Measurements from ENCODE around the gene SNED1. TPM values are rescaled to one million over a fixed set of nuclear protein-coding genes. Genes with fewer than 3 reads are reported as not detected.

Gene SNED1
- total RNA-seq, 1 donor from 2014 or later = 2.3 TPM

DNA sequence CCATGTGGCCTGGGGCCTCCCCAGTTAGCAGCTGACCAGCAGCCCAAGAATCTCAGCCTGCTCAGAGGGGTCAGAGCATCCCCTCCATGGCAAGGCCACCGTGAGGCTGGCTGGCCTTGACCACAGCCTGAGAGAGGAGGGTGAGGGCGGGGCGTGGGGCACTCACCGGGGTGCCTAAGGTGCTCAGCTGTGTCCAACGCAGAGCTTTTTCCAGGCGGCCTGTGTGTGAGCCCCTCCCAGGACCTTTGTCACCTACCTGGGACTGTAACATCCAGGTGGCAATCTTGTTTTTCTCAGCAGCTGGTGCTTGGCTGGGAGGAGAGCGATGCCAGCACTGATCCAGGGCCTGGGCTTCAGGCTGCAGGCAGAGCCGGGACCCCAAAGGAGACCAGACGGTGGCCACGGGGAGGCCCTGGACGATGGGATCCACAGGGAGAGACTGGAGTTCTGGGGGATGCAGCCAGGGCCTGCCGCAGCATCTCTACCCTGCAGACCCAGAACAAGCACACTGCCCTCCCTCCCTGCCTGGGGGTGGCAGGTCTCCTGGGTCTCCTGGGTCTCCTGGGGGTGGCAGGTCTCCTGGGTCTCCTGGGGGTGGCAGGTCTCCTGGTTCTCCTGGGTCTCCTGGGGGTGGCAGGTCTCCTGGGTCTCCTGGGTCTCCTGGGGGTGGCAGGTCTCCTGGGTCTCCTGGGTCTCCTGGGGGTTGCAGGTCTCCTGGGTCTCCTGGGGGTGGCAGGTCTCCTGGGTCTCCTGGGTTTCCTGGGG, 12.3 kb downstream of the SNED1 start:
- Mint-ChIP-seq H3K36me3 (ENCODE audit: low read depth, unreplicated experiment) (no peaks in the 10 kb centered on the region), H3K4me3 (ENCODE audit: unreplicated experiment) (no peak overlapping the region), H3K9me3 (ENCODE audit: unreplicated experiment) (no peaks in the 10 kb centered on the region), H3K27me3 (ENCODE audit: unreplicated experiment) (peaks cover 4% of the 10 kb centered on the region), H3K4me1 (ENCODE audit: unreplicated experiment) (peaks cover 6% of the 10 kb centered on the region), H3K27ac (ENCODE audit: unreplicated experiment) (no peak overlapping the region)
- TF ChIP-seq, protein P1, sequence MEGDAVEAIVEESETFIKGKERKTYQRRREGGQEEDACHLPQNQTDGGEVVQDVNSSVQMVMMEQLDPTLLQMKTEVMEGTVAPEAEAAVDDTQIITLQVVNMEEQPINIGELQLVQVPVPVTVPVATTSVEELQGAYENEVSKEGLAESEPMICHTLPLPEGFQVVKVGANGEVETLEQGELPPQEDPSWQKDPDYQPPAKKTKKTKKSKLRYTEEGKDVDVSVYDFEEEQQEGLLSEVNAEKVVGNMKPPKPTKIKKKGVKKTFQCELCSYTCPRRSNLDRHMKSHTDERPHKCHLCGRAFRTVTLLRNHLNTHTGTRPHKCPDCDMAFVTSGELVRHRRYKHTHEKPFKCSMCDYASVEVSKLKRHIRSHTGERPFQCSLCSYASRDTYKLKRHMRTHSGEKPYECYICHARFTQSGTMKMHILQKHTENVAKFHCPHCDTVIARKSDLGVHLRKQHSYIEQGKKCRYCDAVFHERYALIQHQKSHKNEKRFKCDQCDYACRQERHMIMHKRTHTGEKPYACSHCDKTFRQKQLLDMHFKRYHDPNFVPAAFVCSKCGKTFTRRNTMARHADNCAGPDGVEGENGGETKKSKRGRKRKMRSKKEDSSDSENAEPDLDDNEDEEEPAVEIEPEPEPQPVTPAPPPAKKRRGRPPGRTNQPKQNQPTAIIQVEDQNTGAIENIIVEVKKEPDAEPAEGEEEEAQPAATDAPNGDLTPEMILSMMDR (IDR thresholded peaks at IDR 0.05; ENCODE audit: unreplicated experiment) = no peak
- DNase-seq (ENCODE audit: low spot score) = no peak

DNA sequence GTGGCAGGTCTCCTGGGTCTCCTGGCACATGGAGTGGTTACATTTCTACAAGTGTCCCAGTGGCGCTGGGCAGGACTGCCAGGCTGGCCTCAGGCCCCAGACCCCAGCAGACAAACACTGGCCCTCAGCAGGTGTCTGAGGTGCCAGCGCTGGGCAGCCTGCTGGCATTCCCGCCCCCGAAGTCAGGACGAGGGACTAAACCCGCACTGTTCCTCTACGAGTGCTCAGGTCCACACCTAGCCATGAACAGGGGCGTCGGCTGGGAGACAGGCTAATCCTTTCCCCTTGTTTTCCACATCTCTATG, 12.8 kb downstream of the SNED1 start:
- Mint-ChIP-seq H3K4me1 (ENCODE audit: unreplicated experiment) (peaks cover 6% of the 10 kb centered on the region), H3K27ac (ENCODE audit: unreplicated experiment) (no peak overlapping the region), H3K4me3 (ENCODE audit: unreplicated experiment) (no peak overlapping the region), H3K36me3 (ENCODE audit: low read depth, unreplicated experiment) (no peaks in the 10 kb centered on the region), H3K27me3 (ENCODE audit: unreplicated experiment) (peaks cover 4% of the 10 kb centered on the region), H3K9me3 (ENCODE audit: unreplicated experiment) (no peaks in the 10 kb centered on the region)
- TF ChIP-seq, protein P1 (IDR thresholded peaks at IDR 0.05; ENCODE audit: unreplicated experiment) = no peak
- DNase-seq (ENCODE audit: low spot score) = no peak

DNA sequence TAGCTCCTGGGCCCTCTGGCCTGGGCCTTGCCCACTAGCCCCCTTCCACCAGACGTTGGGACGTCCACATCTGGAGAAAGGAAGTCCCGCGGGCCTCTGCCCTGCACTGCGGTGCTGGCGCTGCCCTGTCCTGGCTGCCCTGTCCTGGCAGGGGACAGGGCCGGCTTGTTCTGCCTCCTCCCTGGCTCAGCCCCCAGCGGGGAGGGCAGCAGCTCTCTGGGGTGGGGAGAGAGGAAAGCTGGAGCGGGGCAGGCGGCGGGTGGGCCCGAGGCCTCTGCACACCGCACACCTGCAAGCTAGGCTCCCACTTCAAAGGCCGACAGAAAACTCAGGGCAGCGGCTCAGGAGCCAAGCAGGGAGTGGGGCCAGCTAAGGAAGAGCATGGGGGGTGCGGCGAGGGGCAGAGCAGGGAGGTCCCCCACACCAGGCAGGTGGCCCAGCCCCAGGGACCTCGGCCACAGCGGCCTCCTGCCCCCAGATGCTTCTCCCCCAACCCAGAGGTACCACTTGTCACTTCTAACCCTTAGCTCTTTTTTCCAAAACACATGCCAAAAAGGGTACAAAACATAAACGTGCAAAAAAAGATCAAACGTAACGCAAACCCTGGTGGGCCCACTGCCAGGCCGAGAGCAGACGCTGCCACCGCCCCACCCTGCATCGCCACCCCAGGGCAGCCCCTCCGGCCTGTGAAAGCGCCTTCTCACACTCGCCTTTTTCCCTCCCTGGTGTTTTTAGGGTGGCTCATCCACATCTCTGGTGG, 13.5 kb downstream of the SNED1 start:
- H3K9me3 Mint-ChIP-seq (ENCODE audit: unreplicated experiment) = no peaks in the 10 kb centered on the region
- DNase-seq (ENCODE audit: low spot score) = no peak
- H3K4me1 Mint-ChIP-seq (ENCODE audit: unreplicated experiment) = peaks cover 6% of the 10 kb centered on the region
- no peaks in the 10 kb centered on the region for H3K36me3 Mint-ChIP-seq (ENCODE audit: low read depth, unreplicated experiment)
- peaks cover 3% of the 10 kb centered on the region for H3K27me3 Mint-ChIP-seq (ENCODE audit: unreplicated experiment)
- TF ChIP-seq, protein P1 (IDR thresholded peaks at IDR 0.05; ENCODE audit: unreplicated experiment) = no peak
- no peak overlapping the region for H3K27ac Mint-ChIP-seq (ENCODE audit: unreplicated experiment)
- H3K4me3 Mint-ChIP-seq (ENCODE audit: unreplicated experiment) = no peak overlapping the region

DNA sequence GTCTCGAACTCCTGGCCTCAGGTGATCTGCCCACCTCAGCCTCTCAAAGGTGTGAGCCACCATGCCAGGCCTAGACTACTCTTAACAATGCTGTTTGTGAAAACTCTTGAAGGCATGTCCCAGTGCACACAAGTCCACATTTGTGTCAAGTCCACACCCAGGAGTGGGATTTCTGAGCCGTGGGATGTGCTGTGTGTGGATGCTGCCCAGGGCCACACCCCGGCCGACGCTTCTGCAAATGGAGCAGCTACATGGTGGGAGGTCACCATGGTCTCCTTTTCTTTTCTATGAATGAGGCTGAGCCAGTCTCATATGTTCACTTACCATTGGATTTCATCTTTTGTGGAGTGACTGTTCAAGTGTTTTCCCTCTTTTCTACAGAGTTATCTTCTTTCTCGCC, 15.8 kb downstream of the SNED1 start:
- H3K27ac Mint-ChIP-seq (ENCODE audit: unreplicated experiment) = no peak overlapping the region
- no peaks in the 10 kb centered on the region for H3K36me3 Mint-ChIP-seq (ENCODE audit: low read depth, unreplicated experiment)
- no peaks in the 10 kb centered on the region for H3K9me3 Mint-ChIP-seq (ENCODE audit: unreplicated experiment)
- H3K4me3 Mint-ChIP-seq (ENCODE audit: unreplicated experiment) = no peak overlapping the region
- peaks cover 2% of the 10 kb centered on the region for H3K27me3 Mint-ChIP-seq (ENCODE audit: unreplicated experiment)
- H3K4me1 Mint-ChIP-seq (ENCODE audit: unreplicated experiment) = peaks cover under 1% of the 10 kb centered on the region
- no peak for DNase-seq (ENCODE audit: low spot score)
- TF ChIP-seq, protein P1 (IDR thresholded peaks at IDR 0.05; ENCODE audit: unreplicated experiment) = no peak

DNA sequence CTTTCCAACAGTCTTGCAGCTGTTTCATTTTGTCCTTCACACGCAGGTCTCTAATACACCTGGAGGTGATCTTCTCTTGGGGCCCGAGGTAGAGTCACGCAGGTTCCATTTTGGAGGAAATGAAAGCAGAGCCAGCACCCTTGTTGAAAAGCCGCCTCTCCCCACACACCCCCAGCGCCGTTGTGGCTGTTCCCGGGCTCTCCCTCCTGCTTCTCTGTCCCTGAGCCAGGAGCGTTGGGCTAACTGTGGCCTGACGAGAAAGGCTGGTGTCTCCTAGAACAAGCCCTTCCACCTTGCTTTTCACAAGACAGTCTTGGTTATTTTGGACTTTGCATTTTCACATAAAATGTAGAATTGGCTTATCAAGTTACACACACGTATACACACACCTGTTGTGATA, 16.3 kb downstream of the SNED1 start:
- no peaks in the 10 kb centered on the region for H3K36me3 Mint-ChIP-seq (ENCODE audit: low read depth, unreplicated experiment)
- TF ChIP-seq, protein P1 (IDR thresholded peaks at IDR 0.05; ENCODE audit: unreplicated experiment) = no peak
- no peak overlapping the region for H3K4me3 Mint-ChIP-seq (ENCODE audit: unreplicated experiment)
- H3K9me3 Mint-ChIP-seq (ENCODE audit: unreplicated experiment) = no peaks in the 10 kb centered on the region
- H3K4me1 Mint-ChIP-seq (ENCODE audit: unreplicated experiment) = no peaks in the 10 kb centered on the region
- DNase-seq (ENCODE audit: low spot score) = no peak
- H3K27me3 Mint-ChIP-seq (ENCODE audit: unreplicated experiment) = peaks cover 2% of the 10 kb centered on the region
- H3K27ac Mint-ChIP-seq (ENCODE audit: unreplicated experiment) = no peak overlapping the region
